OCI-LY1 (cell line): ENCODE measurements around the gene KREMEN1.

Source experiments
- H2AFZ ChIP-seq: fragments of 200-600 bp; sonication (generic), shearing (Covaris generic); 2 replicates; pipeline ENCODE4 v1.6.0; 2014; ENCODE audit warnings: antibody characterized with exemption, mild to moderate bottlenecking, low read length
- H3F3A ChIP-seq: fragments of 200-600 bp; sonication (generic), shearing (Covaris generic); 2 replicates; pipeline ENCODE4 v1.6.0; 2014; ENCODE audit warnings: mild to moderate bottlenecking, antibody characterized with exemption, low read length, moderate library complexity; ENCODE audit not compliant: insufficient read depth
- H3K27ac ChIP-seq: fragments of 200-600 bp; sonication (generic); 2 replicates; pipeline ENCODE4 v1.5.1; 2014; ENCODE audit warnings: low read length, mixed run types, mild to moderate bottlenecking, low read depth; ENCODE audit not compliant: poor library complexity, severe bottlenecking
- H3K27me3 ChIP-seq: fragments of 200-600 bp; sonication (generic); 2 replicates; pipeline ENCODE4 v1.6.0; 2014; ENCODE audit warnings: antibody characterized with exemption, mild to moderate bottlenecking, low read length, moderate library complexity; ENCODE audit not compliant: insufficient read depth
- H3K36me3 ChIP-seq: fragments of 200-600 bp; sonication (generic); 2 replicates; pipeline ENCODE4 v1.6.1; 2014; ENCODE audit warnings: mild to moderate bottlenecking, antibody characterized with exemption, low read length, moderate library complexity, mixed read lengths; ENCODE audit not compliant: insufficient read depth
- H3K4me1 ChIP-seq: fragments of 200-600 bp; sonication (generic); 2 replicates; pipeline ENCODE4 v1.5.1; 2014; ENCODE audit warnings: mild to moderate bottlenecking, low read length, moderate library complexity; ENCODE audit not compliant: insufficient read depth, severe bottlenecking
- H3K4me2 ChIP-seq: fragments of 200-600 bp; sonication (generic), shearing (Covaris generic); 2 replicates; pipeline ENCODE4 v1.6.1; 2014; ENCODE audit warnings: low read length
- H3K4me3 ChIP-seq: fragments of 200-600 bp; sonication (generic); 2 replicates; pipeline ENCODE4 v1.5.1; 2014; ENCODE audit warnings: low read length, low read depth, mild to moderate bottlenecking, mixed read lengths; ENCODE audit not compliant: poor library complexity, severe bottlenecking
- H3K79me2 ChIP-seq: fragments of 200-600 bp; shearing (Covaris generic); 2 replicates; pipeline ENCODE4 v1.6.1; 2016; ENCODE audit warnings: mixed run types, low read length, mixed read lengths; ENCODE audit not compliant: insufficient read depth
- H3K9ac ChIP-seq: fragments of 200-600 bp; sonication (generic), shearing (Covaris generic); 2 replicates; pipeline ENCODE4 v1.6.1; 2014; ENCODE audit warnings: mild to moderate bottlenecking, low read length, mixed read lengths
- H3K9me2 ChIP-seq: fragments of 200-600 bp; sonication (generic), shearing (Covaris generic); 2 replicates; pipeline ENCODE4 v1.6.1; 2014; ENCODE audit warnings: low read depth, mild to moderate bottlenecking, low read length, mixed read lengths
- H3K9me3 ChIP-seq: fragments of 200-600 bp; shearing (Covaris generic); 2 replicates; pipeline ENCODE4 v1.6.1; 2014; ENCODE audit warnings: low read length, mixed read lengths
- H4K20me1 ChIP-seq: fragments of 200-600 bp; sonication (generic), shearing (Covaris generic); 2 replicates; pipeline ENCODE4 v1.6.0; 2016; ENCODE audit warnings: mild to moderate bottlenecking, low read length; ENCODE audit not compliant: insufficient read depth
- EZH2 ChIP-seq: fragments of 200-600 bp; sonication (generic), shearing (Covaris generic); IDR thresholded peaks from 2 replicates; pipeline ENCODE4 v1.8.0; 2017; ENCODE audit warnings: borderline replicate concordance, mixed run types, mild to moderate bottlenecking, antibody characterized with exemption, low read length, moderate library complexity, mixed read lengths
- TF ChIP-seq, protein P1 (sequence below): fragments of 200-600 bp; sonication (generic), shearing (Covaris generic); IDR thresholded peaks from 2 replicates; pipeline ENCODE4 v1.5.1; 2017; ENCODE audit warnings: mild to moderate bottlenecking, antibody characterized with exemption, low read length, moderate library complexity, mixed read lengths

KREMEN1 gene

DNA sequence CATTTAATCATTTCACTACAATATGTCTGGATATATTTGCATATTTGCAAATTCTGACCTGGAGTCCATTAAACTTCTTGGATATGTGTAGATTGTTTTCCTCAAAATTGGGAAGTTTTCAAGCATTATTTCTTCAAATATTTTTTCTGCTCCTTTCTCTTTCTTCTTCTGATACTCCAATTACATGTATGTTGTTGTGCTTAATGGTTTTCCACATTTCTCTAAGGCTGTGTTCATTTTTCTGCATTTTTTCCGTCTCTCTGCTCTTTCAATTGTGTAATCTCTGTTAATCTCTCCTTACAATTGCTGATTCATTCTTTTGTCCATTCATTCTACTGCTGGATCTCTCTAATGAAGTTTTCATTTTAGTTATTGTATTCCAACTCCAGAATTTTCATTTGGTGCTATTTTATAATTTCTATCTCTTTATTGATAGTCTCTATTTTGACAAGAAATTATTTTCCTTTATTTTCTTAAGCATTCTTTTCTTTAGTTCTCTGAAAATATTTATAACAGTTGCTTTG is 102.5 kb downstream of the KREMEN1 start:
- no peaks in the 10 kb centered on the region for H4K20me1 ChIP-seq
- no peaks in the 10 kb centered on the region for H3F3A ChIP-seq
- no peak overlapping the region for H2AFZ ChIP-seq
- H3K4me2 ChIP-seq, result no peak overlapping the region
- H3K27ac ChIP-seq, result no peak overlapping the region
- H3K36me3 ChIP-seq, result no peaks in the 10 kb centered on the region
- no peak overlapping the region for H3K9ac ChIP-seq
- H3K27me3 ChIP-seq, result peaks cover 3% of the 10 kb centered on the region; the same call in 1 of the 2 replicates
- TF ChIP-seq, protein P1, sequence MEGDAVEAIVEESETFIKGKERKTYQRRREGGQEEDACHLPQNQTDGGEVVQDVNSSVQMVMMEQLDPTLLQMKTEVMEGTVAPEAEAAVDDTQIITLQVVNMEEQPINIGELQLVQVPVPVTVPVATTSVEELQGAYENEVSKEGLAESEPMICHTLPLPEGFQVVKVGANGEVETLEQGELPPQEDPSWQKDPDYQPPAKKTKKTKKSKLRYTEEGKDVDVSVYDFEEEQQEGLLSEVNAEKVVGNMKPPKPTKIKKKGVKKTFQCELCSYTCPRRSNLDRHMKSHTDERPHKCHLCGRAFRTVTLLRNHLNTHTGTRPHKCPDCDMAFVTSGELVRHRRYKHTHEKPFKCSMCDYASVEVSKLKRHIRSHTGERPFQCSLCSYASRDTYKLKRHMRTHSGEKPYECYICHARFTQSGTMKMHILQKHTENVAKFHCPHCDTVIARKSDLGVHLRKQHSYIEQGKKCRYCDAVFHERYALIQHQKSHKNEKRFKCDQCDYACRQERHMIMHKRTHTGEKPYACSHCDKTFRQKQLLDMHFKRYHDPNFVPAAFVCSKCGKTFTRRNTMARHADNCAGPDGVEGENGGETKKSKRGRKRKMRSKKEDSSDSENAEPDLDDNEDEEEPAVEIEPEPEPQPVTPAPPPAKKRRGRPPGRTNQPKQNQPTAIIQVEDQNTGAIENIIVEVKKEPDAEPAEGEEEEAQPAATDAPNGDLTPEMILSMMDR, result no peak
- no peaks in the 10 kb centered on the region for H3K4me1 ChIP-seq
- H3K9me2 ChIP-seq, result no peaks in the 10 kb centered on the region
- H3K9me3 ChIP-seq, result peaks cover 7% of the 10 kb centered on the region; the same call in 1 of the 2 replicates
- H3K4me3 ChIP-seq, result no peak overlapping the region
- H3K79me2 ChIP-seq, result no peaks in the 10 kb centered on the region

DNA sequence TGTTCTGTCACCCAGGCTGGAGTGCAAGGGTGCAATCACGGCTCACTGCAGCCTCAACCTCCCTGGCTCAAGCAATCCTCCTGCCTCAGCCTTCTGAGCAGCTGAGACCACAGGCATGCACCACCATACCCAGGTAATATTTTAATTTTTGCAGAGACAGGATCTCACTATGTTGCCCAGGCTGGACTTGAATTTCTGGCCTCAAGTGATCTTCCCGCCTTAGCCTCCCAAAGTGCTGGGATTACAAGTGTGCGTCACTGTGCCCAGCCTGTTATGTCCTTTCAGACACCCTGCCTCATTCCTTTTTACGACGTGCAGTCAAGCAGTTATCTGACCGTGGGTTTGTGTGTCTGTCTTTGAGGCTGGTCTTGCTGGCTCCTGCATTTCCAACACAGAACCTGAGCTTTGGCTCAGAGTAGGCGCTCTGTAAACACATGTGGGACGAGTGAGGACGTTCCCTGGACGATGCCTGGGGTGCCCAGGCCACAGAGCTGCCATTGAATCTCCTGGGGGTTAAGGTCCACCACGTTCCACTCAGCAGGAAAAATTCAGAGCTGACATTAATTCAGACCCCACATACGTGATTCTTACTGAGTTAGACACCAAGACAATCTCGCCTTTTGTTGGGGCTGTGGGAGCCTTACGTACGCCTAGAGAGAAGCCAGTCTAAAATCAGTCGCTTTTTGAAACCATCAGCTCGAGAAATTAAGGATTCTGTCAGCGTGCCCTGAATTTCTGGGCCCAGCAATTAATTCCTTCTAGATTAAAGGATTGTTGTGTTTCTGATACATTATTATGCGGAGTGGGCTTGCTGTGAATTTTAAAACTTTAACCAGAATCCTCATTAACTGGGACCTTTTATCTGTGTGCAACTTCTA is 111.4 kb downstream of the KREMEN1 start:
- H4K20me1 ChIP-seq, result no peaks in the 10 kb centered on the region
- H3K4me2 ChIP-seq, result no peak overlapping the region
- no peak overlapping the region for H3K4me3 ChIP-seq
- no peak overlapping the region for H3K27ac ChIP-seq
- no peaks in the 10 kb centered on the region for H3K36me3 ChIP-seq
- no peak overlapping the region for H2AFZ ChIP-seq
- H3K9ac ChIP-seq, result no peak overlapping the region
- peaks cover 5% of the 10 kb centered on the region; the same call in 1 of the 2 replicates for H3K27me3 ChIP-seq
- no peaks in the 10 kb centered on the region for H3K9me2 ChIP-seq
- no peaks in the 10 kb centered on the region for H3K79me2 ChIP-seq
- TF ChIP-seq, protein P1, result no peak
- TF ChIP-seq EZH2, result no peak
- no peaks in the 10 kb centered on the region for H3F3A ChIP-seq
- no peaks in the 10 kb centered on the region for H3K4me1 ChIP-seq
- no peaks in the 10 kb centered on the region for H3K9me3 ChIP-seq

DNA sequence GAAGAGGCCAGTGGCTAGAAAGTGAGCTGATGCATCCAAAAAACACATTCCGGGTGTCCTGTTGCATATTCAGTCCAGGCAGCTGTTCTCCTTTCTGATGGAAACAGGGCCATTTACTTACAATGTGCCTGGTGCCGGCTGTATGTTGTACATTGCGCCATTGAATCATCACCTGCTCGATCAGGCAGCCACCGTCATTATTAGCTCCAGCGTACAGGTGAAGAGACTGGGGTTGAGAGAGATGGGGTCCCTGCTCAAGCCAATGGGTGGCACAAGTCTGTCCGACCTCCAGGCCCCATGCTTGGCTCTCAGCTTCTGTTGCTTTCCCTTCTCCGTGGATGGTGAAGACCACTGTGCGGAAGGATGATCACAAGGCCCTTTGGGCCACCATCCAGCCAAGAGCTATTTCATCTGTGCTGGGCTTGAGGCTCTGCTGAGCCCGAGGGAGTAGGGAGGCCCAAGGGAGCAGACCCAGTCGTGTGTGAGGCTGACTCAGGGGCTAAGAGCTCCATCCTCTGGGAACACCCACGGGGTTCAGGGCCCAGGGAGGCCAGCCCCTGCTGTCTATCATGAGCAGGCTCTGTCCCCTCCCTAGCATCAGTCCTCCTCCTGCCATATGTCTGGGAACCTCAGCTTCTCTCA is 112.1 kb downstream of the KREMEN1 start:
- no peaks in the 10 kb centered on the region for H4K20me1 ChIP-seq
- H3K79me2 ChIP-seq, result no peaks in the 10 kb centered on the region

More for the DNA sequence above, 112.1 kb downstream of the KREMEN1 start:
- H3K9ac ChIP-seq, result no peak overlapping the region
- peaks cover 5% of the 10 kb centered on the region; the same call in 1 of the 2 replicates for H3K27me3 ChIP-seq
- H3K4me1 ChIP-seq, result no peaks in the 10 kb centered on the region
- H3K4me3 ChIP-seq, result no peak overlapping the region
- no peaks in the 10 kb centered on the region for H3K36me3 ChIP-seq
- no peak overlapping the region for H3K27ac ChIP-seq
- H3F3A ChIP-seq, result no peaks in the 10 kb centered on the region
- H3K4me2 ChIP-seq, result no peak overlapping the region
- H3K9me3 ChIP-seq, result no peaks in the 10 kb centered on the region
- no peaks in the 10 kb centered on the region for H3K9me2 ChIP-seq
- TF ChIP-seq, protein P1, result no peak
- TF ChIP-seq EZH2, result no peak
- H2AFZ ChIP-seq, result no peak overlapping the region
